NCI-H748 treated with DMSO at 0.1 percent for 48 hours (cell line): ENCODE data around the gene NKIRAS1.
A peak's percentile ranks its signal among the peaks of the same experiment; 100 is the strongest.
"Not testable (repeated sequence)": the region's sequence is repeated elsewhere in the genome, so short reads cannot be mapped to it uniquely, and the experiment has no call there.

Source experiments
- DNase-seq: peaks from one replicate; lab custom pipeline; 2025; lab: John Stamatoyannopoulos, UW

The NKIRAS1 gene

GRCh38 chr3:23904545-23904944, 12.2 kb downstream of the NKIRAS1 start:
- no peak for DNase-seq

GRCh38 chr3:23900744-23901143, 16.0 kb downstream of the NKIRAS1 start:
- DNase-seq: no peak

- no peak for DNase-seq
Measured at GRCh38 chr3:23895181-23895580, 21.6 kb downstream of the NKIRAS1 start.

GRCh38 chr3:23894254-23895061, 22.3 kb downstream of the NKIRAS1 start:
- no peak for DNase-seq

GRCh38 chr3:23889950-23890349, 26.8 kb downstream of the NKIRAS1 start:
- DNase-seq: no peak

GRCh38 chr3:23889386-23889785, 27.4 kb downstream of the NKIRAS1 start:
- DNase-seq: no peak

- DNase-seq: peak; percentile 4
Measured at GRCh38 chr3:23888617-23889228, 28.1 kb downstream of the NKIRAS1 start.

- no peak for DNase-seq
Measured at GRCh38 chr3:23886311-23886710, 30.5 kb downstream of the NKIRAS1 start.

GRCh38 chr3:23885210-23885609, 31.6 kb downstream of the NKIRAS1 start:
- no peak for DNase-seq

- no peak for DNase-seq
Measured at GRCh38 chr3:23884481-23884880, 32.3 kb downstream of the NKIRAS1 start.

GRCh38 chr3:23882487-23882918, 34.3 kb downstream of the NKIRAS1 start:
- DNase-seq: no peak

GRCh38 chr3:23881993-23882392, 34.8 kb downstream of the NKIRAS1 start:
- not testable (repeated sequence) for DNase-seq

- no peak for DNase-seq
Measured at GRCh38 chr3:23880703-23881339, 36.0 kb downstream of the NKIRAS1 start.

- DNase-seq: no peak
Measured at GRCh38 chr3:23879485-23879884, 37.3 kb downstream of the NKIRAS1 start.

- DNase-seq: no peak
Measured at GRCh38 chr3:23877329-23877980, 39.3 kb downstream of the NKIRAS1 start.

- DNase-seq: no peak
Measured at GRCh38 chr3:23876923-23877322, 39.9 kb downstream of the NKIRAS1 start.

- DNase-seq: no peak
Measured at GRCh38 chr3:23875113-23875725, 41.6 kb downstream of the NKIRAS1 start.

GRCh38 chr3:23874359-23875112, 42.3 kb downstream of the NKIRAS1 start:
- no peak for DNase-seq

- DNase-seq: no peak
Measured at GRCh38 chr3:23873941-23874340, 42.8 kb downstream of the NKIRAS1 start.

- DNase-seq: no peak
Measured at GRCh38 chr3:23872330-23872729, 44.5 kb downstream of the NKIRAS1 start.

GRCh38 chr3:23871361-23871760, 45.4 kb downstream of the NKIRAS1 start:
- not testable (repeated sequence) for DNase-seq
